Panc1 (cell line): ENCODE results near the gene AFDN. TPM values are rescaled to one million over a fixed set of nuclear protein-coding genes. Genes with fewer than 3 reads are reported as not detected.

Source experiments
- ATAC-seq: fragments of 200-7000 bp; cut with Tn5 transposase; 2 replicates; pipeline ENCODE4 v1.9.1; 2020; ENCODE audit warnings: mild to moderate bottlenecking, moderate library complexity
- BruUV-seq: library from RNA; stranded (reverse); fragments of 400-500 nt; replicated peaks from 2 replicates; lab custom pipeline; 2021; lab: Mats Ljungman, UMichigan
- CTCF ChIA-PET: fragments of 300-600 bp; sonication (Branson Sonifier 250); formaldehyde crosslinking; loops from one replicate; lab custom pipeline; 2022; ENCODE audit warnings: antibody characterized with exemption; lab: Charles Lee
- POLR2A ChIA-PET: fragments of 300-600 bp; sonication (Branson Sonifier 250); formaldehyde crosslinking; loops from one replicate; lab custom pipeline; 2022; ENCODE audit warnings: antibody characterized with exemption; lab: Charles Lee
- DNase-seq: peaks from one replicate; pipeline ENCODE4 v3.0.0-alpha.2; 2010; ENCODE audit warnings: low read depth, low spot score
- H3K27ac ChIP-seq: 2 replicates; pipeline ENCODE4 v1.5.1; 2011; ENCODE audit warnings: mild to moderate bottlenecking, low read length, inconsistent platforms
- H3K27me3 ChIP-seq: fragments of 200-500 bp; sonication (Bioruptor generic); 2 replicates; pipeline ENCODE4 v1.6.0; 2014; ENCODE audit warnings: low read length, inconsistent platforms; ENCODE audit not compliant: control insufficient read depth, insufficient read depth
- H3K36me3 ChIP-seq: fragments of 200-500 bp; sonication (Bioruptor generic); 2 replicates; pipeline ENCODE4 v1.5.1; 2014; ENCODE audit warnings: inconsistent platforms, mild to moderate bottlenecking, low read length, moderate library complexity; ENCODE audit not compliant: control insufficient read depth, insufficient read depth
- H3K4me1 ChIP-seq: 2 replicates; pipeline ENCODE4 v1.5.1; 2011; ENCODE audit warnings: inconsistent platforms, mild to moderate bottlenecking, low read length, moderate library complexity; ENCODE audit not compliant: control insufficient read depth, insufficient read depth
- H3K4me3 ChIP-seq, 2 experiments: 2 replicates each; pipeline ENCODE4 v1.5.1; 2011 to 2012; ENCODE audit warnings: low read depth in 2 of 2, low read length in 2 of 2, mild to moderate bottlenecking in 2 of 2, inconsistent platforms in 1 of 2, moderate library complexity in 1 of 2
- H3K9me3 ChIP-seq: fragments of 200-500 bp; sonication (Bioruptor generic); 2 replicates; pipeline ENCODE4 v1.5.1; 2014; ENCODE audit warnings: low read depth, mild to moderate bottlenecking, inconsistent platforms, low read length, moderate library complexity; ENCODE audit not compliant: control insufficient read depth, insufficient read depth
- CTCF ChIP-seq: fragments of 450-650 bp; IDR thresholded peaks from 2 replicates; pipeline ENCODE4 v1.5.1; 2017; ENCODE audit warnings: mild to moderate bottlenecking
- POLR2AphosphoS5 ChIP-seq: IDR thresholded peaks from 2 replicates; pipeline ENCODE4 v1.6.1; 2012; ENCODE audit warnings: mild to moderate bottlenecking, low read depth, low read length, moderate library complexity
- REST ChIP-seq, 2 experiments: IDR thresholded peaks; 2 replicates each; pipeline ENCODE4 v1.6.1; 2011 to 2012; ENCODE audit warnings: low read depth in 2 of 2, control low read depth in 1 of 2, low read length in 1 of 2, mild to moderate bottlenecking in 1 of 2, moderate library complexity in 1 of 2; ENCODE audit not compliant: insufficient read depth in 1 of 2
- SIN3A ChIP-seq: IDR thresholded peaks from 2 replicates; pipeline ENCODE4 v1.6.1; 2012; ENCODE audit warnings: low read depth, mild to moderate bottlenecking, low read length, moderate library complexity, borderline replicate concordance; ENCODE audit not compliant: insufficient read depth
- TCF7L2 ChIP-seq: IDR thresholded peaks from 2 replicates; pipeline ENCODE4 v1.6.1; 2011; ENCODE audit warnings: mild to moderate bottlenecking, low read depth, low read length, inconsistent platforms
- in situ Hi-C: cut with HindIII; loops from 2 replicates; pipeline ENCODE4 v1.10.0; 2016; ENCODE audit warnings: low sequenced_read_pairs, low pct_unique_long_range_greater_than_20kb
- intact Hi-C: fragments of 100-400 bp; cut with micrococcal nuclease; formaldehyde crosslinking; loops from one replicate; pipeline ENCODE4 v1.10.0; 2022; ENCODE audit not compliant: unreplicated experiment
- total RNA-seq: library from RNA; stranded (reverse); gene quantifications from one replicate; pipeline ENCODE4 v1.2.1, GENCODE V29; 2021; ENCODE audit not compliant: unreplicated experiment

AFDN gene
- total RNA-seq, 1 experiment from 2014 or later, result 143 TPM

- Histone ChIP-seq H3K4me1 (peaks cover 1% of the 10 kb centered on the region; the same call in 1 of the 2 replicates), H3K27me3 (no peaks in the 10 kb centered on the region), H3K9me3 (no peaks in the 10 kb centered on the region), H3K36me3 (no peaks in the 10 kb centered on the region), H3K27ac (no peak overlapping the region), H3K4me3 (no peak overlapping the region)
- ChIA-PET CTCF (no interaction called here), POLR2A (no interaction called here)
- no peak for DNase-seq
- intact Hi-C loops (loop anchor here (10.0 kb wide), 1 partner anchor 1195 kb away; the partner anchor contains the start of gene RPS6KA2), in situ Hi-C loops (no loop called here)
- BruUV-seq, result no TSS peak
- no peak for ATAC-seq
- TF ChIP-seq REST (IDR thresholded peaks at IDR 0.05; ENCODE audit: insufficient read depth in 1 of 2, low read depth in 2 of 2, low read length in 1 of 2) (no peak), TCF7L2 (no peak), CTCF (no peak), POLR2AphosphoS5 (no peak)
These were observed 7.1 kb upstream of the AFDN start for GRCh38 chr6:167819576-167819975.

- Histone ChIP-seq H3K4me1 (peaks cover 11% of the 10 kb centered on the region), H3K9me3 (no peaks in the 10 kb centered on the region), H3K36me3 (no peaks in the 10 kb centered on the region), H3K27ac (no peak overlapping the region), H3K4me3 (no peak overlapping the region), H3K27me3 (no peaks in the 10 kb centered on the region)
- intact Hi-C loops (no loop called here), in situ Hi-C loops (no loop called here)
- ATAC-seq, result no peak
- no TSS peak for BruUV-seq
- CTCF ChIA-PET, result no interaction called here
- DNase-seq, result no peak
- POLR2A ChIA-PET, result no interaction called here
- TF ChIP-seq CTCF (no peak), TCF7L2 (no peak), POLR2AphosphoS5 (no peak), SIN3A (no peak), REST (IDR thresholded peaks at IDR 0.05; ENCODE audit: insufficient read depth in 1 of 2, low read depth in 2 of 2, low read length in 1 of 2) (no peak)
These were observed 6.0 kb upstream of the AFDN start for GRCh38 chr6:167820681-167821080.
